ENCODE measurements around the gene CHTOP. TPM values are rescaled to one million over a fixed set of nuclear protein-coding genes. Genes with fewer than 3 reads are reported as not detected.
A peak's percentile ranks its signal among the peaks of the same experiment; 100 is the strongest.
"Not testable (repeated sequence)": the region's sequence is repeated elsewhere in the genome, so short reads cannot be mapped to it uniquely, and the experiment has no call there.

Gene CHTOP
- total and polyA plus RNA-seq, 2 donors, result 61.0 to 111 TPM

GRCh38 chr1:153669606-153670005, 35.7 kb downstream of the CHTOP start:
- peak overlapping the region; percentile 73 to 91 for H3K4me3 ChIP-seq (ENCODE audit: low read length in 2 of 2)
- peak overlapping the region in 1 of 2 donors; percentile 55 for H3K27ac ChIP-seq (ENCODE audit: low read depth in 1 of 2, low read length in 1 of 2)
- peaks cover 0 to 3% of the 10 kb centered on the region in 2 donors for H3K9me3 ChIP-seq (ENCODE audit: control insufficient read depth in 2 of 2, insufficient read depth in 1 of 2, low read length in 1 of 2)
- DNase-seq (ENCODE audit: low read depth in 6 of 9, low spot score in 9 of 9), result no peak
- peaks cover 33 to 54% of the 10 kb centered on the region in 2 donors for H3K36me3 ChIP-seq (ENCODE audit: control insufficient read depth in 2 of 2, insufficient read depth in 2 of 2, low read length in 1 of 2)
- H3K27me3 ChIP-seq (ENCODE audit: control insufficient read depth in 2 of 2, insufficient read depth in 1 of 2, low read length in 1 of 2), result no peaks in the 10 kb centered on the region
- peaks cover 9 to 12% of the 10 kb centered on the region in 2 donors for H3K4me1 ChIP-seq (ENCODE audit: control insufficient read depth in 2 of 2, insufficient read depth in 2 of 2, low read length in 2 of 2)
- WGBS, result 96% methylated on average over 6 of the region's 6 CpGs

- H3K27ac ChIP-seq (ENCODE audit: low read depth in 1 of 2, low read length in 1 of 2), result peak overlapping the region; percentile 90 to 94
- H3K36me3 ChIP-seq (ENCODE audit: control insufficient read depth in 2 of 2, insufficient read depth in 2 of 2, low read length in 1 of 2), result peaks cover 29 to 46% of the 10 kb centered on the region in 2 donors
- WGBS, result 2% methylated on average over 22 of the region's 22 CpGs
- no peaks in the 10 kb centered on the region for H3K27me3 ChIP-seq (ENCODE audit: control insufficient read depth in 2 of 2, insufficient read depth in 1 of 2, low read length in 1 of 2)
- H3K4me1 ChIP-seq (ENCODE audit: control insufficient read depth in 2 of 2, insufficient read depth in 2 of 2, low read length in 2 of 2), result peaks cover 9 to 12% of the 10 kb centered on the region in 2 donors
- peak overlapping the region; percentile 73 to 91 for H3K4me3 ChIP-seq (ENCODE audit: low read length in 2 of 2)
- H3K9me3 ChIP-seq (ENCODE audit: control insufficient read depth in 2 of 2, insufficient read depth in 1 of 2, low read length in 1 of 2), result peaks cover 0 to 3% of the 10 kb centered on the region in 2 donors
- DNase-seq (ENCODE audit: low read depth in 6 of 9, low spot score in 9 of 9), result no peak
Measured at GRCh38 chr1:153670257-153670858, 36.5 kb downstream of the CHTOP start.

- Histone ChIP-seq H3K27ac (ENCODE audit: low read depth in 1 of 2, low read length in 1 of 2) (peak within 1 kb of the TSS; percentile 90 to 94), H3K27me3 (ENCODE audit: control insufficient read depth in 2 of 2, insufficient read depth in 1 of 2, low read length in 1 of 2) (no peaks in the 10 kb centered on the region), H3K4me1 (ENCODE audit: control insufficient read depth in 2 of 2, insufficient read depth in 2 of 2, low read length in 2 of 2) (peaks cover 9 to 12% of the 10 kb centered on the region in 2 donors), H3K4me3 (ENCODE audit: low read length in 2 of 2) (peak within 1 kb of the TSS; percentile 73 to 91), H3K36me3 (ENCODE audit: control insufficient read depth in 2 of 2, insufficient read depth in 2 of 2, low read length in 1 of 2) (peaks cover 26 to 40% of the 10 kb centered on the region in 2 donors), H3K9me3 (ENCODE audit: control insufficient read depth in 2 of 2, insufficient read depth in 1 of 2, low read length in 1 of 2) (peaks cover 0 to 3% of the 10 kb centered on the region in 2 donors)
- peak; percentile 98 to 100 (median 99) for DNase-seq (ENCODE audit: low read depth in 6 of 9, low spot score in 9 of 9)
- under 1% methylated on average over 35 of the region's 35 CpGs for WGBS
Measured at GRCh38 chr1:153670859-153671627, 37.2 kb downstream of the CHTOP start, which contains the start of gene ILF2. Gene ILF2 (minus strand): TSS chr1:153670993. CDS start chr1:153670922, 71 bp downstream.

- peak in 2 of 9 donors; percentile 26 to 68 for DNase-seq (ENCODE audit: low read depth in 6 of 9, low spot score in 9 of 9)
- H3K4me3 ChIP-seq (ENCODE audit: low read length in 2 of 2), result peak overlapping the region; percentile 49 to 52
Measured at GRCh38 chr1:153671628-153672353, 37.9 kb downstream of the CHTOP start.

GRCh38 chr1:153673511-153673910, 39.6 kb downstream of the CHTOP start:
- WGBS, result 96% methylated on average over 2 of the region's 2 CpGs

More at GRCh38 chr1:153671628-153672353, 37.9 kb downstream of the CHTOP start:
- H3K36me3 ChIP-seq (ENCODE audit: control insufficient read depth in 2 of 2, insufficient read depth in 2 of 2, low read length in 1 of 2), result peaks cover 19 to 32% of the 10 kb centered on the region in 2 donors
- H3K27ac ChIP-seq (ENCODE audit: low read depth in 1 of 2, low read length in 1 of 2), result peak overlapping the region; percentile 80 to 85
- H3K4me1 ChIP-seq (ENCODE audit: control insufficient read depth in 2 of 2, insufficient read depth in 2 of 2, low read length in 2 of 2), result peaks cover 9 to 12% of the 10 kb centered on the region in 2 donors
- 7% methylated on average over 28 of the region's 28 CpGs for WGBS
- H3K27me3 ChIP-seq (ENCODE audit: control insufficient read depth in 2 of 2, insufficient read depth in 1 of 2, low read length in 1 of 2); H3K9me3 ChIP-seq (ENCODE audit: control insufficient read depth in 2 of 2, insufficient read depth in 1 of 2, low read length in 1 of 2): not testable (repeated sequence)

GRCh38 chr1:153677718-153678518, 44.1 kb downstream of the CHTOP start:
- H3K9me3 ChIP-seq (ENCODE audit: control insufficient read depth in 2 of 2, insufficient read depth in 1 of 2, low read length in 1 of 2), result peaks cover 0 to 6% of the 10 kb centered on the region in 2 donors
- H3K27ac ChIP-seq (ENCODE audit: low read depth in 1 of 2, low read length in 1 of 2), result no peak overlapping the region
- no peaks in the 10 kb centered on the region for H3K36me3 ChIP-seq (ENCODE audit: control insufficient read depth in 2 of 2, insufficient read depth in 2 of 2, low read length in 1 of 2)
- WGBS, result 9% methylated on average over 29 of the region's 29 CpGs
- peak overlapping the region; percentile 18 to 50 for H3K4me3 ChIP-seq (ENCODE audit: low read length in 2 of 2)
- peak in 5 of 9 donors; percentile 27 to 63 (median 37) for DNase-seq (ENCODE audit: low read depth in 6 of 9, low spot score in 9 of 9)
- H3K4me1 ChIP-seq (ENCODE audit: control insufficient read depth in 2 of 2, insufficient read depth in 2 of 2, low read length in 2 of 2), result peaks cover 16 to 23% of the 10 kb centered on the region in 2 donors
- peaks cover 42 to 60% of the 10 kb centered on the region in 2 donors for H3K27me3 ChIP-seq (ENCODE audit: control insufficient read depth in 2 of 2, insufficient read depth in 1 of 2, low read length in 1 of 2)

More at GRCh38 chr1:153673511-153673910, 39.6 kb downstream of the CHTOP start:
- H3K9me3 ChIP-seq (ENCODE audit: control insufficient read depth in 2 of 2, insufficient read depth in 1 of 2, low read length in 1 of 2), result peaks cover 0 to 5% of the 10 kb centered on the region in 2 donors
- peaks cover 11 to 23% of the 10 kb centered on the region in 2 donors for H3K4me1 ChIP-seq (ENCODE audit: control insufficient read depth in 2 of 2, insufficient read depth in 2 of 2, low read length in 2 of 2)
- H3K27me3 ChIP-seq (ENCODE audit: control insufficient read depth in 2 of 2, insufficient read depth in 1 of 2, low read length in 1 of 2), result peaks cover 8 to 16% of the 10 kb centered on the region in 2 donors
- no peak overlapping the region for H3K27ac ChIP-seq (ENCODE audit: low read depth in 1 of 2, low read length in 1 of 2)
- no peak overlapping the region for H3K4me3 ChIP-seq (ENCODE audit: low read length in 2 of 2)
- DNase-seq (ENCODE audit: low read depth in 6 of 9, low spot score in 9 of 9), result no peak
- H3K36me3 ChIP-seq (ENCODE audit: control insufficient read depth in 2 of 2, insufficient read depth in 2 of 2, low read length in 1 of 2), result peaks cover 5 to 15% of the 10 kb centered on the region in 2 donors

GRCh38 chr1:153678519-153679336, 44.9 kb downstream of the CHTOP start, which contains the start of gene NPR1:
Gene NPR1 (plus strand): TSS chr1:153678688. CDS start chr1:153679109, 421 bp downstream.
- Histone ChIP-seq H3K36me3 (ENCODE audit: control insufficient read depth in 2 of 2, insufficient read depth in 2 of 2, low read length in 1 of 2) (no peaks in the 10 kb centered on the region), H3K4me1 (ENCODE audit: control insufficient read depth in 2 of 2, insufficient read depth in 2 of 2, low read length in 2 of 2) (peaks cover 16 to 23% of the 10 kb centered on the region in 2 donors), H3K9me3 (ENCODE audit: control insufficient read depth in 2 of 2, insufficient read depth in 1 of 2, low read length in 1 of 2) (peaks cover 0 to 6% of the 10 kb centered on the region in 2 donors), H3K27me3 (ENCODE audit: control insufficient read depth in 2 of 2, insufficient read depth in 1 of 2, low read length in 1 of 2) (peaks cover 42 to 68% of the 10 kb centered on the region in 2 donors), H3K27ac (ENCODE audit: low read depth in 1 of 2, low read length in 1 of 2) (no peak within 1 kb of the TSS), H3K4me3 (ENCODE audit: low read length in 2 of 2) (peak within 1 kb of the TSS; percentile 27 to 50)
- WGBS, result 1% methylated on average over 78 of the region's 78 CpGs
- DNase-seq (ENCODE audit: low read depth in 6 of 9, low spot score in 9 of 9), result peak in 1 of 9 donors; percentile 31

All from thymus (tissue), 11 donors.